DMS53 (cell line): Measurements from ENCODE around the gene CLSTN1.
"Not testable (repeated sequence)": the region's sequence is repeated elsewhere in the genome, so short reads cannot be mapped to it uniquely, and the experiment has no call there.

Source experiments
- DNase-seq: peaks from one replicate; lab custom pipeline; 2025; lab: John Stamatoyannopoulos, UW

Gene CLSTN1

DNA sequence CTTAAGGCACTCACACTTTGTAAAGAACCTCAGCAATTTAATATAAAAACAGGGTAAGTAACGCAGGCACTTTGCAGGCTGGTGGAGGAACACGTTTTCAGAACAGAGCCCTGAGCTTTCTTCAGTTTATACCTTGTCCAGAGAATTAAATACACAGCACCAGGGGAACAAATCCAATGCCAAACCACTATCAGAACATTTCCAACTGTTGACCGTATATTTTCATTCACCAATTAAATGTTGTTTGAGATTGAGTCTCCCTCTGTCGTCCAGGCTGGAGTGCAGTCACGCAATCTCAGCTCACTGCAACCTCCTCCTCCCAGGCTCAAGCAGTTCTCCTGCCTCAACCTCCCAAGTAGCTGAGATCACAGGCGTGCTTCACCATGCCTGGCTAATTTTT lies 29.7 kb downstream of the CLSTN1 start:
- DNase-seq = no peak

DNA sequence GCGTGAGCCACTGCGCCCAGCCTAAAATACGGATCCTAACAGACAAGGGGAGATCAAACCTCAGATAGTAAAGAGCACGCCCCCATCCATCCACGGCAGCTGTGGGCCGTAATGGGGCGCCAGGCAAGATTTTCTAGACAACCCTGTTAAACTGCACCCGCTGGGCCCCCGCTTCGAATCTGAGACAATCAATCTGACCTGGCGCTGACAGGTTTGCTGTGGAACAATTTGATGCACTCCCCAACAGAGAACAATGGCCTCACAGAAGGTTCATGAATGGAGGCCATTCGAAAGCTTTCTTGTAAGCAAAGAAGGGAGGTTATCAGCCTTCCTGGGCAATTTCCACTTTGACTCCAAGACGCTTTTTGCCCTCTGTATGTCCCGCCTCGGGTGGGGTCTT lies 30.5 kb downstream of the CLSTN1 start:
- no peak for DNase-seq

DNA sequence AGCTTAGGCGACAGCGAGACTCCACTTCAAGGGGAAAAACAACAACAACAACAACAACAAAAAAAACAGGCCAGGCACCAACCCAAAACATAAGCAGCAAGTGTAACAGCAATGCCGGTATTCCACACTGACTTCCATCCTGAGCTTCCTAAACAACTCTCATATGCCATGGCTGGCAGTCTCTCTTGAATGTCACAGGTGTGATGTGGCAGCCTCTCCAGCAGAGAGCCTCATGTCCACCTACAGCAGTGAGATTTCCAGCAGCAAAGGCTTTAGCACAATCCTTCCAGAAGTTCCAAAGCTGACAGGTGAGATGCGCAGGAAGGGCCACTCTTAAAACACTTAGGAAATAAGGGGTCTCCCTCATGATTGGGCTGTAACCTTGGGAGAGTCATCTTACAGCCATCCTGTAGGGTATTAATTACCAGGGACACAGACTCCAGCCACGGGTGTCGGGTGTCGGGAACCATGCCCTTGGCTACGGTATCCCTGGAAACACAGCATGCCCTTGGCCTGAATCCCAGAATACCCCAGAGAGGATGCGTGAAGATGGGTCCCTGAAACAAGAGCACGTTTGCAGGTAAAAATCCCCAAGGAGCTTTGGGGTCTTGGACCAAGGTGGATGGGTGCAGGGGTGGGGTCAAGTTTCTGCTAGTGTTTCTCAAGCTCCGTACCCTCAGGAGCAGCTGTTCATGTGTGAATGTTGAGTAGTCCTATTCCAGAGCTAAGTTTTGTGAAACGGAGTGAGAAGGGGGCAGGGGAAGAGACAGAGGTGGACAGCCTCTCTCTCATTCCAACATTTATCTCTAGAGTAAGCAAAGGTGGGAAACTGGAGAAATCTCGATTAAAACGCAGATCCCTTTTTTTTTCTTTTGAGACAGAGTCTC lies 31.4 kb downstream of the CLSTN1 start:
- peak; percentile 71 for DNase-seq

DNA sequence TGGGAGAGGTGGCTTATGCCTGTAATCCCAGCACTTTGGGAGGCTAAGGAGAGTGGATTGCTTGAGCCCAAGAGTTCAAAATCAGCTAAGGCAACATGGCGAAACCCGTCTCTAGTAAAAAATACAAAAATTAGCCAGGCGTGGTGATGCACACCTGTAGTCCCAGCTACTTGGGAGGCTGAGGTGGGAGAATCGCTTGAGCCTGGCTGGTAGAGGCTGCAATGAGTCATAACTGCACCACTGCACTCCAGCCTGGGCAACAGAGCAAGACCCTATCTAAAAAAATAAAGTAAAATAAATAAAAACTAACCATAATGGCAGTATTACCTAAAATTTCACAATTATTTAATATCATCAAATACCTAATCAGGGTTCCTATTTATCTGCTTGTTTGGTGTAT lies 34.1 kb downstream of the CLSTN1 start:
- DNase-seq = not testable (repeated sequence)

DNA sequence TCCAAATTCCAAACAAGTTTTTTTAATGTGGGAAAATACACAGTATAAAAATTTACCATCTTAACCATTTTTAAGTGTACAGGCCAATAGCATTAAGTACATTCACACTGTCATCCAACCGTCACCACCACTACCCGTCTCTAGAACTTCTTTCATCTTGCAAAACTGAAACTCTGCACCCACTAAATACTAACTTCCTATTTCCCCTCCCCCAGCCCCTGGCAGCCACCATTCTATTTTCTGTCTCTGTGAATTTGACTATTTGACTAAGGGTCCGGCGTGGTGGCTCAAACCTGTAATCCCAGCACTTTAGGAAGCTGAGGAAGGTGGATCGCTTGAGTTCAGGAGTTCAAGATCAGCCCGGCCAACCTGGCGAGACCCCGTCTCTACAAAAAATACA lies 36.1 kb downstream of the CLSTN1 start:
- no peak for DNase-seq

DNA sequence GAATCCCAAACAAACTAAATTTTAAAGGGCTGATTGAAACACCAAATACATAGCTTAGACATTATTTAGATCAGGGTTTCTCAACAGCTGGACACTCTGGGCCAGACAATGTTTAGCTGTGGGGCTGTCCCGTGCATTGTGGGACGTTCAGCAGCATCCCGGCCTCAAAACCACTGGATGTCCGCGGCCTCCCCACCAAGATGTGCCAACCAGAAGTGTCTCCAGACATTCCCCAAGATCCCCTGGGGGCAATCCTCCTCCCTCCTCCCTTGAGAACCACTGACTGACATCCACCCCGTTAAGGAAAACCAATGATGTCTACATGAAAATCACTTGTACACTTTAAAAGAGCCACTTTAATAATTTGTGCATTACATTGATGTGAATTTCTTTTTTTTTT lies 38.4 kb downstream of the CLSTN1 start:
- no peak for DNase-seq

DNA sequence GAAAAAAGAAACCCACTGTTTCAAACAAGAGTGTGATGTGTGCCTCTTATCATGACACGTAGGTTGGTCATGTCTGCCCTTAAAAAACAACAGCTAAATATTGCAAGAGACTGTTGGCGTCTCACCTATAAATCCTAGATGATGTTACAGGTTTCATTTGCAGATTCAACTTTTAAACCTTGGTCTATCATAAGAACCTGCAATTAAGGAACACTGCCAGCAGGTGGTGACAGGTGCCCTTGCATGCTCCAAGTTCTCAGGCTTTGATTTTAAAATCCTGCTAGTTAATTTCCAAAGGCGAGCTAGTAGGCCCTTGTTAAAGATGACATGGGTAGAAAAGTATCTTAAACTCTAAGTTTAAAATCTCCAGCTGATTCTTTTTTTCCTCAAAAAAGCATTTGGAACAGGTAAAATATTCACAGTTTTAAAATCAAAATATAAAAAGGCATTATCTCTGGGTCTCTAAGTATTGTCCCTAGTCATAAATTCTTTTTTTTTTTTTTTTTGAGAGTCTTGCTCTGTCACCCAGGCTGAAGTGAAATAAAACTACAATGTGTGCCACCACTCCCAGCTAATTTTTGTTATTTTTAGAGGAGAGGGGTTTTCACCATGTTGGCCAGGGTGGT lies 39.1 kb downstream of the CLSTN1 start:
- DNase-seq = peak; percentile 85

DNA sequence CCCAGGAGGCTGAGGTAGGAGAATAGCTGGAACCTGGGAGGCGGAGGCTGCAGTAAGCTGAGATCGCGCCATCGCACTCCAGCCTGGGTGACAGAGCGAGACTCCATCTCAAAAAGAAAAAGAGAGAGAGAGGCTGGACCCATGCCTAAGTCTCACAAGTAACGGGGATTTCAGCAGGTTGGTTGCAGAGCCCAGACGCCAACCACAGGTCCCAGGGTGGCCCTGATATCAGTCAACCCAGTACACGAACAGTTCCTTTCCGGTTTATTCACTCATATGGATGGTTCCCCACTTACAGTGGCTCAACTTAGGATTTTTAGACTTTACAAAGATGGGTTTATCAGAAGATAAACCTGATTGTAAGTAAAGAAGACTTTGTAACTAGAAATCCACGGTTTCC lies 40.9 kb downstream of the CLSTN1 start:
- DNase-seq = no peak

DNA sequence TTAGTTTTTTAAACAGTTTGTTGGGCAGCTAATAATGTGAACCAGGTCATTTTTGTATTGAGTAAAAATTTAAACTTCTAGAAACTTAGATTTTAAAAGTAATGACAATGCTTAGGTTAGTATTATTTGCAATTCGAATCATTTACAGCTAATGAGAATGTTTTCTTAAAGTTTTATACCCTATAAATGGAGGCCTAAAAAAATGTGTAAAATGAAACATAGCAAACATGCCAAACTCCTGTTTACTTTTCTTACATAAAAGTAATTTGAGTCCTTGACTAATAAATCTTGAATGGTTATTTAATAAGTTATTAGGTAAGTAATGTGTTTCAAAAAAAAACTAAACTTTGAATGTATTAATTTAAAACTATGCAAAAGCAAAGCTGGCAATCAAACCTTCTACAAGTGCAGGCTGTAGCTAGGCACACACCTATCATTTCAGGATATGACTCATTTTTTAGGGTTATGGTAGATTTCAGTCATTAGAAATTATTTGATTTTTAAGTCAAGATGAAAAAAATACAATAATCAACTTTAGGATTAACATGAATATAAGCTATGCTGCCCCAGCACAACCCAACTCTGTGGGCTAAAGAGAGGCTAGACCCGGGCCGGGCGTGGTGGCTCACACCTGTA lies 41.5 kb downstream of the CLSTN1 start:
- no peak for DNase-seq

DNA sequence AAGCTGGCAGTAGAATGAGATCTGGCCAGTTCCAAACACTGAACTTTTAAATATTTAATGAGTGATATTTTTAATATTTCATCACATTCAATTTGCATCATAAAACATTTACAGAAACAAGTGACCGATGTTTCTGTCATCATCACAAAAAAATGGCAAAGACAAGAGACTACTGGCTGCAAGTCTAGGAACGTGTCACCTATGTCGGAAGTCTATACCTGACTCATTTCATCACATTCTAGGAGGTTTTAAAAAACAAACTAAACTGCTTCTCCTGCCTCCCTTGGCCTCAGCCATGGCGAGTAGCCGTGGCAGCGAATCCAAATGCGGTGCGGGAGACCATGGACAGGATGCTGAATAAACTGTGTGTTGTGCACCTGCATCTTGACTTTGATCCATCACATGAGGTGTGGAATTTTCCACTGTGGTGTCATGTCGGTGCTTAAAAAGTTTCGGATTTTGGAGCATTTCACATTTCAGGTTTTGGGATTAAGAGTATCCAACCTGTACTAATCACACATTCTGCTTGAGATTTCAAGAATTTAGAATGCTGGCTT lies 43.1 kb downstream of the CLSTN1 start:
- DNase-seq = no peak

DNA sequence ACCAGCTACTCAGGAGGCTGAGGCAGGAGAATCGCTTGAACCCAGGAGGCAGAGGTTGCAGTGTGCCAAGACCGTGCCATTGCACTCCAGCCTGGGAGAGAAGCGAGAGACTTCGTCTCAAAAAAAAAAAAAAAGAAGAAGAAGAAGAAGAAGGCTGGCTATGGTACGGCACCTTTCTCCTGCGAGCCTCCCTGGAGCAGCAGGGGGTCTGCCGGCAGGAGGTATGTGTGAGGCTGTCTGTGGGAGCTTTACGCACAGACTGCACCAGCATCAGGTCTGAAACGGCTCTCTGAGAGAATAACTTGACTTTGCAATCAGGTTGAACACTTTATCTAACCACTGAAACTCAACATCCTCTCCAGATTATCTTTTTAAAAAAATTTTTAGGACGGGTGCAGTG lies 44.9 kb downstream of the CLSTN1 start:
- DNase-seq = no peak

DNA sequence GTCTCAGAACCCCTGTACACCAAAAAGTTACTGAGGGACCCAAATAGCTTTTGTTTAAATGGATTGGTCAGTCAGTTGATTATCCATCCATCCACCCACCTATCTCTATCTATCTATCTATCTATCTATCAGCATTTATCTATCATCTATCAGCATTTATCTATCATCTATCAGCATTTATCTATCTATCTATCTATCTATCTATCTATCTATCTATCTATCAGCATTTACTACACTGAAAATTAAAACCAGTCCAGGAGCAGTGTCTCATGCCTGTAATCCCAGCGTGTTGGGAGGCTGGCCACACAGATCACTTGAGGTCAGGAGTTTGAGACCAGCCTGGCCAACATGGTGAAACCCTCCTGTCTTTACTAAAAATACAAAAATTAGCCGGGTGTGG lies 47.1 kb downstream of the CLSTN1 start:
- no peak for DNase-seq

DNA sequence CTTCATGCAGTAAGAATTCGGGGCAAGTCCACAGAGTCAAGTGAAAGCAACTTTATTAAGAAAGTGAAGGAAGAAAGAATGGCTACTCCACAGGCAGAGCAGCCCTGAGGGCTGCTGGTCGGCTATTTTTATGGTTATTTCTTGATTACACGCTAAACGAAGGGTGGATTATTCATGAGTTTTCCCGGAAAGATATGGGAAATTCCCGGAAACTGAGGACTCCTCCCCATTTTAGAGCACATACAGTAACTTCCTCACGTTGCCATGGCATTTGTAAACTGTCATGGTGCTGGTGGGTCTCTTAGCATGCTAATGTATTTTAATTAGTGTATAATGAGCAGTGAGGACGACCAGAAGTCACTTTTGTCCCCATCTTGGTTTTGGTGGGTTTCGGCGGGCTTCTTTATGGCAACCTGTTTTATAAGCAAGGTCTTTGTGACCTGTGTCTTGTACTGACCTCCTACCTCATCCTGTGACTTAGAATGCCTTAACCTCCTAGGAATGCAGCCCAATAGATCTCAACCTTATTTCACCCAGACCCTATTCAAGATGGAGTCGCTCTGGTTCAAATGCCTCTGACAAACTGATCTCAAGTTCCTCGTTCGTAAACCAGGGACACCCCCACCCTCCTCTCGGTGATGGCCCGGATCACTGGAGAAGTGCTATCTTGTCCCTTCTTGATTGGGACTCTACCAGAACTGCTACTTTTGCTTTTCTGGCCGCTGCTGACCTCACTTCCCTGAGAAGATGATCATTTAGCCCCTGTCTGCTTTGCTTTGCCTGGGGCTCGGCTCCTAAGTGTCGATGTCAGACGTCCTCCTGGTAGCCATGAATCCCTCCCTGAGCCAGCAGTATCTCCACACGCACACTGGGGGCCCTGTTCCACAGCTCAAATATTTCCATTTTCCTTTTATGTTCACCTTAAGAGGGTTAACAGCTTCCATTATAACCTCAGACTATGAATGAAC lies 48.8 kb downstream of the CLSTN1 start:
- DNase-seq = no peak

DNA sequence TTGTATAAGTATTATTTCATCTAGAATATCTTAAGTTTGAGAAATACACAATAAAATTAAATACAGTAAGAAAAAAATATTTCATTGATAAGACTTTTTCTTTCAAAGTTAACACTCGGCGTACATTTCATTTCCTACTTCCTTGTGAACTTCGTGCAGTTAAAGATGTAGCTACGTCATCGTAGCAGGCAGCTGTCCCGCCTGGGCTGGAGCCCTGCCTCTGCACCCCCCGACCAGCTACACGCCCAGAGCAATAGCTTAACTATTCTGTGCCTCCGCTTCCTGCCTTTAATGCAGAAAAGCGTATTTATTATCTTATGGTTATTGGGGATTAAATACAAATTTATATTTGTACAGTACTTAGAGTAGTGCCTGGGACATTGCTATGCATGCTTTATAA lies 53.5 kb downstream of the CLSTN1 start:
- DNase-seq = no peak

DNA sequence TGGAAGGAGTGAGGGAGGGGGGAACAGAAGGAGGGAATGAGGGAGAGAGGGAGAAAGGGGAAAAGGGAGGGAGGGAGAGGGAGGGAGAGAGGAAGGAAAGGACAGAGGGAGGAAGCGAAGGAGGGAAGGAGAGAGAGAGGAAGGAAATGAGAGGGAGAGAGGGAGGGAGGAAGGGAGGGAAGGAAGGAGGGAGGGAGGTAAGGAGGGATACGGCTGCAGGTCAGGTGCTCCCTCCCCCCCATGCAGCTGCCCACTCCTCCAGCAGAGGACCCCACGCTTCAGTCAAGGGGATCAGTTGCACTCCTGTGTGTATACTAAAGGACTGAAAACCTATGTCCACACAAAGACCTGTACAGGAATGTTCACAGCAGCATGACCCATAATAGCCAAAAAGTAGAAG lies 54.8 kb downstream of the CLSTN1 start:
- no peak for DNase-seq

DNA sequence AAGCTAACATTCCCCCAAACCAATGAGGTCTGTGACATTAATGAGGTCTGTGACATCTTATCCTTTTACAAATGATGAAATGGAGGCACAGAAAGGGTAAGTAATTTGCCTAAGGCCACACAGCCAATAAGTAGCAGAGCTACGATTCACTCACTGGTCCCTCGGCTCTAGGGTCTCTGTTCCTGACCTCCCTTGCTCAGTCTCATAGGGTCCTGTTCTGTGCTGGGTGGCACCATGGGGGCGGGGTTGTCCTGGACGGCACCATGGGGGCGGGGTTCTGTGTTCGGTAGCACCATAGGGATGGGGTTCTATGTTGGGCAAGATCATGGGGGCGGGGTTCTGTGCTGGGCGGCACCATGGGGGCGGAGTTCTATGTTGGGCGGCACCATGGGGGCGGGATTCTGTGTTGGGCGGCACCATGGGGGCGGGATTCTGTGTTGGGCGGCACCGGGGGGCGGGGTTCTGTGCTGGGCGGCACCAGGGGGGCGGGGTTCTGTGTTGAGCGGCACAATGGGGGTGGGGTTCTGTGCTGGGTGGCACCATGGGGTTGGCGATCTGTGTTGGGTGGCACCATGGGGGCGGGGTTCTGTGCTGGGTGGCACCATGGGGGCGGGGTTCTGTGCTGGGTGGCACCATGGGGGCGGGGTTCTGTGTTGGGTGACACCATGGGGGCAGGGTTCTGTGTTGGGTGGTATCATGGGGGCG lies 55.6 kb downstream of the CLSTN1 start:
- DNase-seq = peak; percentile 49

DNA sequence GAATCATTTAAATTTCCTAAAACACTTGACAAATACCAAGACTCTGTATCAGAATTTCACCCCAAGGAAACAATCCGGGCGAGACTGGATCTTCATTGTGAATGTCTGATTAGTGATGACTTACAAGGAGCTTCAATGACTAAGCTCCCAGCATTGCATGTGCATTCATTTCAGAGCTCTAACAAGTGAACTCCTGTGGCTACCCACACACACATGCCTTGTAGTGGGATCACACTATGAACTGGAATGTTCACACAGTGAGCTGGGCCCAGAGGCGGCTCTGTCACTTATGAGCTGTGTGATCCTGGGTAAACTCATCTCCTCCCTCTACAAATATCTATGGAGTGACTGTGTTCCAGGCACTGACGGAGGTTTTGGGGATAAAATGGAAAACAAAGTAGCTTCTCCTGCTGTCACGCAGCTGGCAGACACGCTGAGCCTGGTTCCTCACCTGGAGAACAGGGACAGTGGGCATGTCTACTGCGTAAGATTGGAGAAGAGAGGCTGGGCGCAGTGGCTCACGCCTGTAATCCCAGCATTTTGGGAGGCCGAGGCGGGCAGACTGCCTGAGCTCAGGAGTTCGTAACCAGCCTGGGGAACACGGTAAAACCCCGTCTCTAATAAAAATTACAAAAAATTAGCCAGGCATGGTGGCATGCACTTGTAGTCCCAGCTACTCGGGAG lies 56.9 kb downstream of the CLSTN1 start:
- no peak for DNase-seq

DNA sequence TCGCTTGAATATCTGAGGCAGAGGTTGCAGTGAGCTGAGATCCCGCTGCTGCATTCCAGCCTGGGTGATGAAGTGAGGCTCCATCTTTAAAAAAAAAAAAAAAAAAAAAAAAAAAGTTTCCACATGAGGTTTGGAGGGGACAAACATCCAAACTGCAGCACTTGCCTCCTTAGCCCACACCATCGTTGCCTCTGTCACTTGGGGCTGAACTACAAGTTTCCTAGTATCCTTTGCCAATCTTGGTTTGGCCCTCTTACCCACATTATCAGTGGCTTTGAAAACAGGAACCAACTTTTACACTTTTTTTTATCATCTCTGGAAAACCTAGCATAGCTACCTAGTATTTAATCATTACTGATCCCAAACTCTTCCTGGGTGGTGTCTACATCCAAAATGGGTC lies 59.2 kb downstream of the CLSTN1 start:
- DNase-seq = no peak

DNA sequence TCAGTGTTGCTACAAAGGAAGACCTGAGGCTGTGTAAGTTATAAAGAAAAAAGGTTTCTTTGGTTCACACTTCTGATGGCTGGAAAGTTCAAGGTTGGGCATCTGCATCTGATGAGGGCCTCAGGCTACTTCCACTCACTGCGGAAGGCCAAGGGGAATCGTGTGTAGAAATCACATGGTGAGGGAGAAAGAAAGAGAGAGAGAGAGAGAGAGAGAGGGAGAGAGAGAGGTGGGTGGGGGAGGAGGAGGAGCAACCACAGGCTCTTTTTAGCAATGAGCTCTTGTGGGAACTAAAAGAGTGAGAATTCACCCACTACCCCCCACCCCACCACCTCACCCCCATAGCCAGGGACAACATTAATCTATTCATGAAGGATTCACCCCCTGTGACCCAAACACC lies 59.9 kb downstream of the CLSTN1 start:
- no peak for DNase-seq

DNA sequence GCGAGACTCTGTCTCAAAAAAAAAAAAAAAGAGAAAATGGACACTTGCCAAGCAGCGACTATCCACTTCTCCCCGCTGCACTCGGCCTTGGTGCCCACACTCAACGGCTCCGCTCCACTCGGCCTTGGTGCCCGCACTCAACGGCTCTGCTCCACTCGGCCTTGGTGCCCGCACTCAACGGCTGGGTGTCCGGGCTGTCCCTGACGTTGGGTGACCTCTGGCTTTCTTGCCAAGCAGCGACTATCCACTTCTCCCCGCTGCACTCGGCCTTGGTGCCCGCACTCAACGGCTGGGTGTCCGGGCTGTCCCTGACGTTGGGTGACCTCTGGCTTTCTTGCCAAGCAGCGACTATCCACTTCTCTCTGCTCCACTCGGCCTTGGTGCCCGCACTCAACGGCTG lies 61.3 kb downstream of the CLSTN1 start:
- not testable (repeated sequence) for DNase-seq
